HG03196 (cell line): Measurements from ENCODE around the gene BTN2A1.

Experiments
- ATAC-seq: cut with Tn5 transposase; IDR thresholded peaks from one replicate; pipeline ENCODE4 v1.9.1; 2021; ENCODE audit not compliant: unreplicated experiment

The BTN2A1 gene

GRCh38 chr6:26465776-26466175 is 8.0 kb downstream of the BTN2A1 start:
- ATAC-seq, result no peak

GRCh38 chr6:26468829-26469228 is 11.1 kb downstream of the BTN2A1 start:
- no peak for ATAC-seq

GRCh38 chr6:26470643-26471042 is 12.9 kb downstream of the BTN2A1 start:
- no peak for ATAC-seq

GRCh38 chr6:26471970-26472369 is 14.2 kb downstream of the BTN2A1 start:
- no peak for ATAC-seq

- ATAC-seq, result no peak
Measured at GRCh38 chr6:26472549-26473290, 15.0 kb downstream of the BTN2A1 start.

- no peak for ATAC-seq
Measured at GRCh38 chr6:26473429-26473757, 15.6 kb downstream of the BTN2A1 start.

- ATAC-seq, result peak; percentile 90
Measured at GRCh38 chr6:26473758-26474438, 16.1 kb downstream of the BTN2A1 start.

- no peak for ATAC-seq
Measured at GRCh38 chr6:26474439-26474881, 16.7 kb downstream of the BTN2A1 start.

- ATAC-seq, result no peak
Measured at GRCh38 chr6:26475823-26476729, 18.3 kb downstream of the BTN2A1 start.

GRCh38 chr6:26476896-26477295 is 19.1 kb downstream of the BTN2A1 start:
- ATAC-seq, result no peak

GRCh38 chr6:26477426-26477825 is 19.7 kb downstream of the BTN2A1 start:
- no peak for ATAC-seq

GRCh38 chr6:26478100-26478984 is 20.6 kb downstream of the BTN2A1 start:
- ATAC-seq, result no peak

GRCh38 chr6:26478985-26479278 is 21.2 kb downstream of the BTN2A1 start:
- no peak for ATAC-seq

GRCh38 chr6:26482338-26482737 is 24.6 kb downstream of the BTN2A1 start:
- ATAC-seq, result no peak

- ATAC-seq, result no peak
Measured at GRCh38 chr6:26483727-26484126, 26.0 kb downstream of the BTN2A1 start.

GRCh38 chr6:26484161-26484560 is 26.4 kb downstream of the BTN2A1 start:
- ATAC-seq, result no peak

- no peak for ATAC-seq
Measured at GRCh38 chr6:26485112-26485780, 27.5 kb downstream of the BTN2A1 start.

- ATAC-seq, result no peak
Measured at GRCh38 chr6:26486358-26486757, 28.6 kb downstream of the BTN2A1 start.

- no peak for ATAC-seq
Measured at GRCh38 chr6:26487466-26487865, 29.7 kb downstream of the BTN2A1 start.
